Keratinocyte (primary cell): ENCODE measurements around the gene CYP1A2. TPM values are rescaled to one million over a fixed set of nuclear protein-coding genes. Genes with fewer than 3 reads are reported as not detected.

Experiments used
- DNase-seq: peaks from one replicate; pipeline ENCODE4 v3.0.0-alpha.2; 2011; ENCODE audit warnings: low read depth, missing footprints, low spot score
- FAIRE-seq: peaks from 2 replicates; lab custom pipeline; 2011; peaks lifted over from hg19 to GRCh38; lab: Jason Lieb, UNC
- H2AFZ ChIP-seq: 2 replicates; pipeline ENCODE4 v1.6.0; 2012; ENCODE audit warnings: low read length, control low read depth, inconsistent platforms; ENCODE audit not compliant: control insufficient read depth
- H3K27ac ChIP-seq: 2 replicates; pipeline ENCODE4 v1.5.1; 2011; ENCODE audit warnings: low read length; ENCODE audit not compliant: control insufficient read depth, insufficient read depth
- H3K27me3 ChIP-seq: 3 replicates; pipeline ENCODE4 v1.6.0; 2011; ENCODE audit warnings: low read length; ENCODE audit not compliant: control insufficient read depth, insufficient read depth; ENCODE audit errors: extremely low read depth
- H3K36me3 ChIP-seq, 2 experiments: 2 replicates in 1 of 2; 3 replicates in 1 of 2; pipeline ENCODE4 v1.5.1; 2011; ENCODE audit warnings: low read length in 2 of 2, mild to moderate bottlenecking in 1 of 2; ENCODE audit not compliant: control insufficient read depth in 2 of 2, insufficient read depth in 2 of 2; ENCODE audit errors: extremely low read depth in 1 of 2
- H3K4me1 ChIP-seq: 3 replicates; pipeline ENCODE4 v1.5.1; 2011; ENCODE audit warnings: low read length; ENCODE audit not compliant: control insufficient read depth, insufficient read depth; ENCODE audit errors: extremely low read depth
- H3K4me2 ChIP-seq: 3 replicates; pipeline ENCODE4 v1.6.0; 2011; ENCODE audit warnings: low read depth, low read length; ENCODE audit not compliant: control insufficient read depth, insufficient read depth; ENCODE audit errors: extremely low read depth
- H3K4me3 ChIP-seq, 3 experiments: fragments of 200-600 bp in 1 of 3; sonication (generic) in 1 of 3; 2 replicates in 2 of 3; 3 replicates in 1 of 3; pipeline ENCODE4 v1.5.1; 2011 to 2016; ENCODE audit warnings: low read length in 3 of 3, mild to moderate bottlenecking in 3 of 3, control low read depth in 2 of 3, inconsistent platforms in 1 of 3, low read depth in 1 of 3, mixed read lengths in 1 of 3, mixed run types in 1 of 3, moderate library complexity in 1 of 3; ENCODE audit not compliant: control insufficient read depth in 2 of 3, insufficient read depth in 2 of 3; ENCODE audit errors: extremely low read depth in 1 of 3
- H3K79me2 ChIP-seq: 2 replicates; pipeline ENCODE4 v1.6.0; 2012; ENCODE audit warnings: low read length; ENCODE audit not compliant: control insufficient read depth, insufficient read depth
- H3K9ac ChIP-seq: 3 replicates; pipeline ENCODE4 v1.6.0; 2011; ENCODE audit warnings: low read length; ENCODE audit not compliant: control insufficient read depth, insufficient read depth; ENCODE audit errors: extremely low read depth
- H3K9me1 ChIP-seq: 3 replicates; pipeline ENCODE4 v1.6.0; 2011; ENCODE audit warnings: low read length; ENCODE audit not compliant: control insufficient read depth, insufficient read depth; ENCODE audit errors: extremely low read depth
- H3K9me3 ChIP-seq: 2 replicates; pipeline ENCODE4 v1.5.1; 2012; ENCODE audit warnings: low read depth, low read length; ENCODE audit not compliant: control insufficient read depth
- H4K20me1 ChIP-seq: 3 replicates; pipeline ENCODE4 v1.6.0; 2011; ENCODE audit warnings: low read length; ENCODE audit not compliant: control insufficient read depth, insufficient read depth; ENCODE audit errors: extremely low read depth
- EZH2 ChIP-seq: IDR thresholded peaks from one replicate; pipeline ENCODE4 v1.6.1; 2012; ENCODE audit warnings: inconsistent platforms, mild to moderate bottlenecking, low read length, moderate library complexity
- dilution Hi-C: fragments of 300-500 bp; cut with MboI; formaldehyde crosslinking; loops from one replicate; pipeline ENCODE4 v1.7.0; 2020; ENCODE audit warnings: low sequenced_read_pairs; ENCODE audit not compliant: extremely low pct_ligation_motif_present
- polyA plus RNA-seq, 5 experiments: library from polyadenylated mRNA; depleted of rRNA in 3 of 5; stranded (reverse) in 3 of 5; stranded (forward) in 1 of 5; unstranded in 1 of 5; fragments of >200 nt; gene quantifications; 1 replicate in 1 of 5; 2 replicates in 3 of 5; 3 replicates in 1 of 5; pipeline versions ENCODE4 v1.2.1 to v1.2.3, GENCODE V29; 2011 to 2012; ENCODE audit warnings: missing spikeins in 2 of 5, low read depth in 1 of 5, low replicate concordance in 1 of 5
- TF ChIP-seq, protein P1 (sequence below), 3 experiments: IDR thresholded peaks in 1 of 3; conservative IDR thresholded peaks in 1 of 3; optimal IDR thresholded peaks in 1 of 3; 2 replicates in 2 of 3; 3 replicates in 1 of 3; pipeline versions ENCODE3 to v1.5.1; 2011; ENCODE audit warnings: low read length in 3 of 3, mild to moderate bottlenecking in 3 of 3, moderate library complexity in 2 of 3, control low read depth in 1 of 3, inconsistent platforms in 1 of 3; ENCODE audit not compliant: insufficient read depth in 2 of 3; ENCODE audit errors: extremely low read depth in 1 of 3

The CYP1A2 gene
- polyA plus RNA-seq, 1 donor (not counting 4 experiments of a cell fraction or from before 2014, with no cell fraction given), result 0.04 TPM

DNA sequence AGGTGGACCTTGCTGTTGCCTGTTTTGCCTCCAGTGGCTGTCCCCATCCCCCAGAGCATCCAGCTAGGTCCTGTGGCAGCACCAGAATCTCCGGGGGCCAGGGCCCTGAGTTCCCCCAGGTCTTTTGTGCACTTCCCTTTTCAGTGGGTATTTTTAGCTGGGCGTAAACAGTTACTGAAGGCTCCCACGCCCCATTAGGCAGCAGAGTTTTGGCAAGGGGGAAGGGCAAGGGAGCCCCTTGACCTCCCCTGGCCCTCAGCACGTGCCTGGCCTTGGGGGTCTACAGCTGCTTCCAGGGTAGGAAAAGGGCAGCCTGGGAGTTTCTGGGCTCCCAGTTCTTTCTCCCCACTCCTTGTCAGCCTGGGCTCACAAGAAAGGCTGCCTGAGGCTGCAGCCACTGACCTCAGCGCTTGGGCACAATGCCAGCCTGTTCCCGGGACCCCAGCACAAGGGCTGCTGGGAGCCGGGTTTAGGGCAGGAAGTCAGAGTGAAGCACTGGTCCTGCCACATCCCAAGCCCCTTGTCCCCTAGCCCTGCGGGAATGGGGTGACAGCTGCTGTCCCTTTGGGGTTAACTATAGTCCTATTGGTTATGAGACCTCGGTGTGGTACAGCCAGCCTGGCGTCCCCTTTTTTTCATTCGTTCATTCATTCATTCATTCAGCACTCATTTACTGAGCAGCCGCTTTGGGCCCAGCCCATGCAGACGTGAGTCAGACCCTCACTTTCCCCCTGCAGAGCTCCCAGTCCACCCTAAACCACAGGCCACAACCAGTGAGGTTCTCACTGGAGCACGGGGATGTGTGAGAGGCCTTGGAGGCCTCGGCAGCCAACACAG lies 41.7 kb downstream of the CYP1A2 start:
- H3K4me2 ChIP-seq, result no peak overlapping the region
- no peaks in the 10 kb centered on the region for H3K27me3 ChIP-seq
- no peak overlapping the region for H2AFZ ChIP-seq
- TF ChIP-seq, protein P1, sequence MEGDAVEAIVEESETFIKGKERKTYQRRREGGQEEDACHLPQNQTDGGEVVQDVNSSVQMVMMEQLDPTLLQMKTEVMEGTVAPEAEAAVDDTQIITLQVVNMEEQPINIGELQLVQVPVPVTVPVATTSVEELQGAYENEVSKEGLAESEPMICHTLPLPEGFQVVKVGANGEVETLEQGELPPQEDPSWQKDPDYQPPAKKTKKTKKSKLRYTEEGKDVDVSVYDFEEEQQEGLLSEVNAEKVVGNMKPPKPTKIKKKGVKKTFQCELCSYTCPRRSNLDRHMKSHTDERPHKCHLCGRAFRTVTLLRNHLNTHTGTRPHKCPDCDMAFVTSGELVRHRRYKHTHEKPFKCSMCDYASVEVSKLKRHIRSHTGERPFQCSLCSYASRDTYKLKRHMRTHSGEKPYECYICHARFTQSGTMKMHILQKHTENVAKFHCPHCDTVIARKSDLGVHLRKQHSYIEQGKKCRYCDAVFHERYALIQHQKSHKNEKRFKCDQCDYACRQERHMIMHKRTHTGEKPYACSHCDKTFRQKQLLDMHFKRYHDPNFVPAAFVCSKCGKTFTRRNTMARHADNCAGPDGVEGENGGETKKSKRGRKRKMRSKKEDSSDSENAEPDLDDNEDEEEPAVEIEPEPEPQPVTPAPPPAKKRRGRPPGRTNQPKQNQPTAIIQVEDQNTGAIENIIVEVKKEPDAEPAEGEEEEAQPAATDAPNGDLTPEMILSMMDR (optimal IDR thresholded peaks at IDR 0.05 in 1 of 3, IDR thresholded peaks at IDR 0.05 in 1 of 3, conservative IDR thresholded peaks at IDR 0.05 in 1 of 3; ENCODE audit: extremely low read depth in 1 of 3, insufficient read depth in 2 of 3, low read length in 3 of 3), result no peak
- no peak for TF ChIP-seq EZH2
- peaks cover 39% of the 10 kb centered on the region for H4K20me1 ChIP-seq
- FAIRE-seq, result no peak
- DNase-seq, result no peak
- no peak overlapping the region for H3K9ac ChIP-seq
- dilution Hi-C loops, result no loop called here
- H3K36me3 ChIP-seq, result peaks cover 3 to 5% of the 10 kb centered on the region in 2 experiments
- no peaks in the 10 kb centered on the region for H3K9me3 ChIP-seq
- no peak overlapping the region for H3K4me3 ChIP-seq
- H3K9me1 ChIP-seq, result peaks cover 17% of the 10 kb centered on the region
- peaks cover 84% of the 10 kb centered on the region for H3K79me2 ChIP-seq
- H3K4me1 ChIP-seq, result peaks cover 66% of the 10 kb centered on the region
- peak overlapping the region; percentile 3 for H3K27ac ChIP-seq

DNA sequence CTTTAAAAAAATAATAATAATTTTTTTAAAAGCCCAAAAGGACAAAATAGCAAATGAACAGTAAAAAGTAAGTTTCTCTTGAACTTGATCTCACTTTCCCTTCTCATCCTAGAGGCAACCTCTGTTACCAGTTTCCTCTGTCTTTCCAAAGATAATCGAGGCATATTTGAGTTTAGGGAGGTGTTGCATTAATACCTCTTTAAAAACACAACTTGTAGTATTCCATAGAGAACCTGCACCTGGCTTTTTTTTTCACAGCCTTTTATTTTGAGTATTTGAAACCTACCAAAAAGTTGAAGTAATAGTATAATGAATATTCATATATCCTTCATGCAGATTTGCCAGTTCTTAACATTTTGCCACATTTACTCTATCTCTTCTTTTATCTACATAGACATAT lies 42.4 kb downstream of the CYP1A2 start:
- Histone ChIP-seq H3K4me3 (no peak overlapping the region), H3K9me3 (no peaks in the 10 kb centered on the region), H3K4me2 (no peak overlapping the region), H3K79me2 (peaks cover 81% of the 10 kb centered on the region), H3K9me1 (peaks cover 19% of the 10 kb centered on the region), H3K9ac (no peak overlapping the region), H2AFZ (no peak overlapping the region), H3K27ac (no peak overlapping the region), H3K27me3 (no peaks in the 10 kb centered on the region), H4K20me1 (peaks cover 42% of the 10 kb centered on the region), H3K36me3 (peaks cover 3 to 5% of the 10 kb centered on the region in 2 experiments), H3K4me1 (peaks cover 65% of the 10 kb centered on the region)
- dilution Hi-C loops, result no loop called here
- TF ChIP-seq, protein P1 (optimal IDR thresholded peaks at IDR 0.05 in 1 of 3, IDR thresholded peaks at IDR 0.05 in 1 of 3, conservative IDR thresholded peaks at IDR 0.05 in 1 of 3; ENCODE audit: extremely low read depth in 1 of 3, insufficient read depth in 2 of 3, low read length in 3 of 3), result no peak
- no peak for TF ChIP-seq EZH2
- DNase-seq, result no peak
- no peak for FAIRE-seq
